ENCODE measurements around the gene TSC22D2.

TSC22D2 gene

GRCh38 chr3:150419959-150420358, 11.9 kb downstream of the TSC22D2 start:
- no peak overlapping the region for H3K4me2 ChIP-seq (ENCODE audit: low read length)
- no peaks in the 10 kb centered on the region for H3K27me3 ChIP-seq (ENCODE audit: control insufficient read depth, low read length)
- peaks cover 10% of the 10 kb centered on the region; the same call in 1 of the 2 replicates for H4K20me1 ChIP-seq (ENCODE audit: control insufficient read depth, insufficient read depth, low read depth, low read length)
- H3K79me2 ChIP-seq (ENCODE audit: control insufficient read depth, low read length), result peaks cover 82% of the 10 kb centered on the region
- H3K9me3 ChIP-seq (ENCODE audit: control insufficient read depth, insufficient read depth, low read length), result no peaks in the 10 kb centered on the region
- H3K36me3 ChIP-seq (ENCODE audit: control insufficient read depth, low read length), result peaks cover 53% of the 10 kb centered on the region
- no peak overlapping the region for H3K4me3 ChIP-seq (ENCODE audit: low read length)
- TF ChIP-seq CTCF (IDR thresholded peaks at IDR 0.05; ENCODE audit: low read depth, low read length, poor library complexity, severe bottlenecking) (no peak), EZH2phosphoT487 (IDR thresholded peaks at IDR 0.05; ENCODE audit: borderline replicate concordance, low read length) (no peak)
- H3K9me2 ChIP-seq (replicated peaks; ENCODE audit: control insufficient read depth, low read length), result no peaks in the 10 kb centered on the region
- H3F3A ChIP-seq (ENCODE audit: control insufficient read depth, insufficient read depth), result no peaks in the 10 kb centered on the region
- no peak overlapping the region for H3K27ac ChIP-seq (ENCODE audit: low read depth, low read length)
- H3K4me1 ChIP-seq (ENCODE audit: control insufficient read depth, low read length), result peaks cover 3% of the 10 kb centered on the region

GRCh38 chr3:150421256-150421655, 13.2 kb downstream of the TSC22D2 start:
- TF ChIP-seq CTCF (IDR thresholded peaks at IDR 0.05; ENCODE audit: low read depth, low read length, poor library complexity, severe bottlenecking), result no peak
- no peak for TF ChIP-seq EZH2phosphoT487 (IDR thresholded peaks at IDR 0.05; ENCODE audit: borderline replicate concordance, low read length)
- Histone ChIP-seq H3K4me2 (ENCODE audit: low read length) (no peak overlapping the region), H3K79me2 (ENCODE audit: control insufficient read depth, low read length) (peaks cover 69% of the 10 kb centered on the region), H3K4me1 (ENCODE audit: control insufficient read depth, low read length) (no peaks in the 10 kb centered on the region), H4K20me1 (ENCODE audit: control insufficient read depth, insufficient read depth, low read depth, low read length) (0 out of 2 replicates have a peak, but pooled peaks cover 3% of the 10 kb centered on the region), H3K36me3 (ENCODE audit: control insufficient read depth, low read length) (peaks cover 41% of the 10 kb centered on the region), H3K27me3 (ENCODE audit: control insufficient read depth, low read length) (no peaks in the 10 kb centered on the region), H3F3A (ENCODE audit: control insufficient read depth, insufficient read depth) (no peaks in the 10 kb centered on the region), H3K9me2 (replicated peaks; ENCODE audit: control insufficient read depth, low read length) (no peaks in the 10 kb centered on the region), H3K9me3 (ENCODE audit: control insufficient read depth, insufficient read depth, low read length) (no peaks in the 10 kb centered on the region), H3K27ac (ENCODE audit: low read depth, low read length) (no peak overlapping the region), H3K4me3 (ENCODE audit: low read length) (no peak overlapping the region)

GRCh38 chr3:150421799-150422548, 13.9 kb downstream of the TSC22D2 start:
- Histone ChIP-seq H3K4me2 (ENCODE audit: low read length) (no peak overlapping the region), H3K36me3 (ENCODE audit: control insufficient read depth, low read length) (peaks cover 36% of the 10 kb centered on the region), H4K20me1 (ENCODE audit: control insufficient read depth, insufficient read depth, low read depth, low read length) (0 out of 2 replicates have a peak, but pooled peaks cover 3% of the 10 kb centered on the region), H3K9me3 (ENCODE audit: control insufficient read depth, insufficient read depth, low read length) (no peaks in the 10 kb centered on the region), H3K27me3 (ENCODE audit: control insufficient read depth, low read length) (no peaks in the 10 kb centered on the region), H3K79me2 (ENCODE audit: control insufficient read depth, low read length) (peaks cover 62% of the 10 kb centered on the region), H3K9me2 (replicated peaks; ENCODE audit: control insufficient read depth, low read length) (no peaks in the 10 kb centered on the region), H3K4me3 (ENCODE audit: low read length) (no peak overlapping the region), H3F3A (ENCODE audit: control insufficient read depth, insufficient read depth) (no peaks in the 10 kb centered on the region), H3K4me1 (ENCODE audit: control insufficient read depth, low read length) (no peaks in the 10 kb centered on the region), H3K27ac (ENCODE audit: low read depth, low read length) (no peak overlapping the region)
- TF ChIP-seq CTCF (IDR thresholded peaks at IDR 0.05; ENCODE audit: low read depth, low read length, poor library complexity, severe bottlenecking) (no peak), EZH2phosphoT487 (IDR thresholded peaks at IDR 0.05; ENCODE audit: borderline replicate concordance, low read length) (no peak)

Data from DOHH2 (cell line).